DMS53 treated with DMSO at 0.1 percent for 48 hours (cell line): ENCODE measurements around the gene CCNB1.
"Not testable (repeated sequence)": the region's sequence is repeated elsewhere in the genome, so short reads cannot be mapped to it uniquely, and the experiment has no call there.

Source experiments
- DNase-seq: peaks from one replicate; lab custom pipeline; 2025; ENCODE audit not compliant: unreplicated experiment; lab: John Stamatoyannopoulos, UW

Gene CCNB1

GRCh38 chr5:69181659-69182293 is 14.8 kb downstream of the CCNB1 start:
- DNase-seq = not testable (repeated sequence)

- no peak for DNase-seq
These were observed 17.7 kb downstream of the CCNB1 start for GRCh38 chr5:69184621-69185020.

GRCh38 chr5:69187342-69187741 is 20.4 kb downstream of the CCNB1 start:
- no peak for DNase-seq

GRCh38 chr5:69188811-69189161 is 21.8 kb downstream of the CCNB1 start:
- no peak for DNase-seq

- DNase-seq = peak; percentile 89
These were observed 22.5 kb downstream of the CCNB1 start, which contains the start of gene CENPH for GRCh38 chr5:69189162-69190086. Gene CENPH (plus strand): TSS chr5:69189583. CDS start chr5:69189635, 52 bp downstream.

- DNase-seq = no peak
These were observed 35.5 kb downstream of the CCNB1 start for GRCh38 chr5:69202497-69202896.

- no peak for DNase-seq
These were observed 39.7 kb downstream of the CCNB1 start for GRCh38 chr5:69206528-69207190.

GRCh38 chr5:69209602-69210001 is 42.7 kb downstream of the CCNB1 start:
- DNase-seq = no peak

GRCh38 chr5:69211200-69211599 is 44.2 kb downstream of the CCNB1 start:
- no peak for DNase-seq

GRCh38 chr5:69212022-69212421 is 45.1 kb downstream of the CCNB1 start:
- no peak for DNase-seq

- no peak for DNase-seq
These were observed 46.7 kb downstream of the CCNB1 start for GRCh38 chr5:69213513-69214215.

- DNase-seq = peak; percentile 44
These were observed 50.2 kb downstream of the CCNB1 start for GRCh38 chr5:69217151-69217511.

- peak; percentile 82 for DNase-seq
These were observed 50.9 kb downstream of the CCNB1 start for GRCh38 chr5:69217548-69218526.

GRCh38 chr5:69219939-69220338 is 53.0 kb downstream of the CCNB1 start:
- DNase-seq = no peak

- DNase-seq = not testable (repeated sequence)
These were observed 53.4 kb downstream of the CCNB1 start for GRCh38 chr5:69220371-69220770.

GRCh38 chr5:69220833-69221232 is 53.9 kb downstream of the CCNB1 start:
- not testable (repeated sequence) for DNase-seq

- DNase-seq = no peak
These were observed 57.6 kb downstream of the CCNB1 start for GRCh38 chr5:69224520-69224919.

GRCh38 chr5:69225860-69226259 is 58.9 kb downstream of the CCNB1 start:
- DNase-seq = no peak
